LNCAP (cell line): ENCODE data around the gene PNKP.

Experiments used
- TF ChIP-seq, protein P1 (sequence below): fragments of 450-650 bp; IDR thresholded peaks from 2 replicates; pipeline ENCODE4 v1.5.1; 2017; ENCODE audit warnings: mild to moderate bottlenecking

PNKP gene

DNA sequence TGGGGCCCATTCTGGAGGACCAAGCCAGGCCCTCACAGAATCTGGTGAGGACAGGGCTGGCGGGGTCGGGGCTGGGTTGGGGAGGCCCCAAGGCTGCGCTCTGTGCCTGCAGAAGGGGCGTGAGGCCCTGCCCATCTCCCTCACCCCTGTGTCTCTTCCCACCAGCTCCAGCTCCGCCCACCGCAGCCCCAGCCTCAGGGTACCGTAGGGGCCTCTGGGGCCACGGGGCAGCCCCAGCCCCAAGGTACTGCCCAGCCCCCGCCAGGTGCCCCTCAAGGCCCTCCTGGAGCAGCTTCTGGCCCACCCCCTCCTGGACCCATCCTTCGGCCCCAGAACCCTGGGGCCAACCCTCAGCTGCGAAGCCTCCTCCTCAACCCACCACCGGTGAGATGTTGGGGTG, 31.8 kb downstream of the PNKP start:
- TF ChIP-seq, protein P1, sequence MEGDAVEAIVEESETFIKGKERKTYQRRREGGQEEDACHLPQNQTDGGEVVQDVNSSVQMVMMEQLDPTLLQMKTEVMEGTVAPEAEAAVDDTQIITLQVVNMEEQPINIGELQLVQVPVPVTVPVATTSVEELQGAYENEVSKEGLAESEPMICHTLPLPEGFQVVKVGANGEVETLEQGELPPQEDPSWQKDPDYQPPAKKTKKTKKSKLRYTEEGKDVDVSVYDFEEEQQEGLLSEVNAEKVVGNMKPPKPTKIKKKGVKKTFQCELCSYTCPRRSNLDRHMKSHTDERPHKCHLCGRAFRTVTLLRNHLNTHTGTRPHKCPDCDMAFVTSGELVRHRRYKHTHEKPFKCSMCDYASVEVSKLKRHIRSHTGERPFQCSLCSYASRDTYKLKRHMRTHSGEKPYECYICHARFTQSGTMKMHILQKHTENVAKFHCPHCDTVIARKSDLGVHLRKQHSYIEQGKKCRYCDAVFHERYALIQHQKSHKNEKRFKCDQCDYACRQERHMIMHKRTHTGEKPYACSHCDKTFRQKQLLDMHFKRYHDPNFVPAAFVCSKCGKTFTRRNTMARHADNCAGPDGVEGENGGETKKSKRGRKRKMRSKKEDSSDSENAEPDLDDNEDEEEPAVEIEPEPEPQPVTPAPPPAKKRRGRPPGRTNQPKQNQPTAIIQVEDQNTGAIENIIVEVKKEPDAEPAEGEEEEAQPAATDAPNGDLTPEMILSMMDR: no peak

GRCh38 chr19:49833599-49833998, 33.8 kb downstream of the PNKP start:
- TF ChIP-seq, protein P1: no peak

- TF ChIP-seq, protein P1: no peak
Measured at GRCh38 chr19:49832556-49832955, 34.8 kb downstream of the PNKP start.

GRCh38 chr19:49831592-49831991, 35.8 kb downstream of the PNKP start:
- TF ChIP-seq, protein P1: no peak

- TF ChIP-seq, protein P1: no peak
Measured at GRCh38 chr19:49830766-49831165, 36.6 kb downstream of the PNKP start.

- TF ChIP-seq, protein P1: no peak
Measured at GRCh38 chr19:49829721-49830120, 37.7 kb downstream of the PNKP start.

DNA sequence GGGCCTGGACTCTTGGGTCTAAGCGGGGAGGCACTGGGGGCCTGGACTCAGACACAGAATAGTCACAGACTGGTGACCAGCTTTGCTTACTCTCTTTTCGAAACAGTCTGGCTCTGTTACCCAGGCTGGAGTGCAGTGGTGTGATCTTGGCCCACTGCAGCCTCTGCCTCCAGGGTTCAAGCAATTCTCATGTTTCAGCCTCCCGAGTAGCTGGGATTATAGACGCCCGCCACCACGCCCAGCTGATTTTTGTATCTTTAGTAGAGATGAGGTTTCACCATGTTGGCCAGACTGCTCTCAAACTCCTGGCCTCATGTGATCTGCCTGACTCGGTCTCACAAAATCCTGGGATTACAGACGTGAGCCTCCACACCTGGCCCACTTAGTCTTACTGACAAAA, 38.2 kb downstream of the PNKP start:
- TF ChIP-seq, protein P1: no peak

DNA sequence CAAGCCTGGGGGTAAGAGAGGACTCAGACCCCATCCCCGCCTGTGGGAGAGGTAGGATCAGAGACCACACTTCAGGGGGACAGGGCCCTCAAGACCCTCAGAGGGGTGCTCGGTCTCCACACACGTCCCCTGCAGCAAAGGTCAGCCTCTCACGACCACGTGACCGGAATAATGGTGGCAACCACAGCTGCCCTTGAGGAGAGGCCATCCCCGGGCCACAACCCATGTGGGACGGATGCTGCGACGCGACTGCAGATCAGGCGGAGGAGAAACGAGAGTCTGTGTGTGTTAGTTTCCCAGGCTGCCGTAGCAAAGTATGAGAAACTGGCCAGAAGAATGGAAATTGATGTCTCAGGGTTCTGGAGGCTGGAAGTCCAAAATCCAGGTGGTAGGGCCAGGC, 40.3 kb downstream of the PNKP start:
- TF ChIP-seq, protein P1: no peak
